Activated naive CD4-positive, alpha-beta T cell treated with anti-CD3 and anti-CD28 coated beads, Interleukin-2, amount 50 U/mL, for 16 hours (primary cell): Measurements from ENCODE around the gene CACNG1.
"Not testable (repeated sequence)": the region's sequence is repeated elsewhere in the genome, so short reads cannot be mapped to it uniquely, and the experiment has no call there.

Source experiments
- DNase-seq: peaks from one replicate; pipeline ENCODE4 v3.0.0-alpha.2; 2020

The CACNG1 gene

DNA sequence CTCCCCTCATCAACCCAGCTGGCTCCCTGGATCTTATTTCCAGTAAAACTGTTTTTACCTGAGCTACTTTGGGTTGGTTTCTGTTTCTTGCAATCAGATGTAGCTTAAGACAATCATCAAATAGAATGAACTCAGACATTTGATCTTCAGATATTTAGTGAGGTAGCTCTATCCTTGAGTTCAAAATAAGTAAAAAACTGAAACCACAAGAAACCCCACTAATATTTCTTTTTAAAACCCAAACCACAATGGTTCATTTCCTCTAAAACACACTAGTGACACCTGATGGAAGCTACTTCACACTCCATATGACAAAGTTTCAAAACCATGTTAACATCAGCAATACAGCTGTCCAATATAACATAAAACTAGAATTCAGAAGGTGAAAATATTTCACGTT, 37.8 kb downstream of the CACNG1 start:
- no peak for DNase-seq

GRCh38 chr17:67085406-67085805, 41.1 kb downstream of the CACNG1 start:
- DNase-seq: no peak

- DNase-seq: no peak
Measured at GRCh38 chr17:67088639-67089038, 44.3 kb downstream of the CACNG1 start.

DNA sequence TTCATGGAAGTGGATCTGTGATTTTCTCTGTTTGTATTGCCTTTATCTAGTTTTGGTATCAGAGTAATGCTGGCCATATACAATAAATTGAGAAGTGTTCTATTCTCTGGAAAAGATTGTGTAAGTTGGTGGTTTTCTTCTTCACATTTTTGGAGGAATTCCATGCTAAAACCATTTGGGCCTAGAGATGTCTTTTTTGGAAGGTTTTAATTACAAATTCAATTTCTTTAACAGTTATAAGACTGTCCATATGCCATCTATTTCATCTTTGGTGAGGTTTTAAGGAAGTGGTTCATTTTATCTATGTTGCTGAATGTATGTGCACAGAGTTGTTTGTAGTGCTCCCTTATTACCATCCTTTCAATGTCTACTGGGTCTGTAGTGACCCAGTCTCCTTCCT, 46.0 kb downstream of the CACNG1 start:
- DNase-seq: no peak

DNA sequence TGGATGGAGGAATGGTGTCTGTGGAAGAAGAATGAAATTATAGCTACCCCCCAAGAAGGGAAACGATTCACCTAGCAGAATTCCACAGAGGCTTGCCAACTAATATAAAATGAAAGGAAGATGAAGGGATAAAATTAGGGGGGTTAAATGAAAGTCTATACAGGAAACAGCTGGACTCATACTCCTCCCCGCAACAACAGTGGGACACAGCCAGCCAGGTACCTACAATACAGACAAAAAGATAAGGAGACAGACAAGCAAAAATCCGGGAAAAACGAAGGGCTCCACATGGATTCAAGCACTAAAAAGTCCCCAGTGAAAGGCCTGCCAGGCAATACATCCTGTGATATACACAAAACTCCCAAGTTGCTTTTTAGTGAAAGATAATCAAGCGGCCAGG, 47.9 kb downstream of the CACNG1 start:
- no peak for DNase-seq

DNA sequence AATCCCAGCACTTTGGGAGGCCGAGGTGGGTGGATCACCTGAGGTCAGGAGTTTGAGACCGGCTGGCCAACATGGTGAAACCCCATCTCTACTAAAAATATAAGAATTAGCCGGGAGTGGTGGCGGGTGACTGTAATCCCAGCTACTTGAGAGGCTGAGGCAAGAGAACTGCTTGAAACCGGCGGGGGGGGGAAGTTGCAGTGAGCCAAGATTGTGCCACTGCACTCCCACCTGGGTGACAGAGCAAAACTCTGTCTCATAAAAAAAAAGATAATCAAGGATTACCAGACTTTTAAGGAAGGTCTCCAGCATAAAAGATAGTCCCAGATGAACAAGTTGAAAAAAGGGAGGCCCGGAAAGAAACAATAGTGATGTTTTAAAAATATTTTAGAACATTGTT, 48.4 kb downstream of the CACNG1 start:
- not testable (repeated sequence) for DNase-seq

- DNase-seq: no peak
Measured at GRCh38 chr17:67093348-67093747, 49.0 kb downstream of the CACNG1 start.

- not testable (repeated sequence) for DNase-seq
Measured at GRCh38 chr17:67095291-67095690, 50.9 kb downstream of the CACNG1 start.

- DNase-seq: no peak
Measured at GRCh38 chr17:67095803-67096202, 51.4 kb downstream of the CACNG1 start.

DNA sequence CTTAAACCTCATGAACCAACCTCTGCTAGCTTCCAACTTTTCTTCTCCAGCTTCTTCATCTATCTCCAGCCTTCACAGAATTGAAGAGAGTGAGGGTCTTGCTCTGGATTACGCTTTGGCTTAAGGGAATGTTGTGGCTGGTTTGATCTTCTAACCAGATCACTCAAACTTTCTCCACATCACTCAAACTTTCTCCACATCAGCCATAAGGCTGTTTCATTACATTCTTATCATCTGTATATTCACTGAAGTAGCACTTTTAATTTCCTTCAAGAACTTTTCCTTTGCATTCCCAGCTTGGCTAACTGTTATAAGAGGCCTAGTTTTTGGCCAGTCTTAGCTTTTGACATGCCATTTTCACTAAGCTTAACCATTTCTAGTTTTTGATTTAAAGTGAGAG, 52.3 kb downstream of the CACNG1 start:
- no peak for DNase-seq

DNA sequence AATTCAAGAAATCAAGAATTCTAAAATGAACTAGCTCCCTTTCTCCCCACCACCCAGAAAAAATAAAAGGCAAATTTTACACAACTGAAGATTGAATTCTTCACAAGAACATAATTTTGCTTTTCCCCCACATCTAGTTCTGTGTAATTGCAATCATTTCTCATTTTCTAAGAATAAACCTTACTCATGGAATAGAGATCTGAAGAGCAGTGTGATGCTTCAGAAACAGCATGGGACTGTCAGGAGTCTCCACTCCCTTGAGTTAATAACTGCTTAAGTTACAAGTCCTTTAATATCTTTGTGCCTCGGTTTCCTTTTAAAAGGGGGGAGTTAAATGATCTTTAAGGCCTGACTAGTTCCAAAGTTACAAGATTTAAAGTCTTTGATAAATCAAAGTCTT, 53.7 kb downstream of the CACNG1 start:
- DNase-seq: no peak

DNA sequence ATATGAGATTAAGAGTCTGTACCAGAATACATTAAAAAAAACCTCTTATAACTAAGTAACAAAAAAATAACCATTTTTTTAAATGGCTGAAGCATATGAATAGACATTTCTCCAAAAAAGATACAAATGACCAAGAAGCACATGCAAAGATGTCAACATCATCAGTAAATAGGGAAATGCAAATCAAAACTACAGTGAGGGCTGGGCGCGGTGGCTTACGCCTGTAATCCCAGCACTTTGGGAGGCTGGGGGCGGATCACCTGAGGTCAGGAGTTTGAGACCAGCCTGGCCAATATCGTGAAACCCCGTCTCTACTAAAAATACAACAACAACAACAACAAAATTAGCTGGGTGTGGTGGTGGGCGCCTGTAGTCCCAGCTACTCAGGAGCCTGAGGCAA, 60.3 kb downstream of the CACNG1 start:
- not testable (repeated sequence) for DNase-seq

- no peak for DNase-seq
Measured at GRCh38 chr17:67105213-67105612, 60.9 kb downstream of the CACNG1 start.
